ENCODE data around the gene SHROOM4.

GRCh38 chrX:50751091-50751490 is 62.9 kb downstream of the SHROOM4 start:
- TF ChIP-seq CTCF (IDR thresholded peaks at IDR 0.05) = no peak
- TF ChIP-seq POLR2A (IDR thresholded peaks at IDR 0.05) = no peak

Data from esophagus squamous epithelium (tissue), 4 donors.